K562 (cell line): Measurements from ENCODE around the gene MIDN. TPM values are rescaled to one million over a fixed set of nuclear protein-coding genes. Genes with fewer than 3 reads are reported as not detected.

Experiments
- ATF2 ChIP-seq: sonication (generic); formaldehyde crosslinking; IDR thresholded peaks from 2 replicates; pipeline ENCODE4 v1.8.1; 2022; ENCODE audit warnings: missing genetic modification reagents
- BRF1 ChIP-seq: IDR thresholded peaks from 3 replicates; pipeline ENCODE4 v1.6.1; 2011; ENCODE audit warnings: borderline replicate concordance, mild to moderate bottlenecking; ENCODE audit not compliant: insufficient read length; ENCODE audit errors: extremely low read depth
- CBX2 ChIP-seq: fragments of 200-600 bp; sonication (generic); IDR thresholded peaks from one replicate; pipeline ENCODE4 v1.6.1; 2012; ENCODE audit warnings: mild to moderate bottlenecking, low read length, inconsistent platforms; ENCODE audit not compliant: insufficient read depth, poor library complexity, severe bottlenecking
- CHCHD3 ChIP-seq: fragments of 250-450 bp; sonication (Bioruptor Pico); IDR thresholded peaks from 2 replicates; pipeline ENCODE4 v2.1.2; 2022; ENCODE audit warnings: mild to moderate bottlenecking
- CREB5 ChIP-seq: fragments of 250-450 bp; sonication (Bioruptor Pico); IDR thresholded peaks from 2 replicates; pipeline ENCODE4 v1.5.0; 2020; ENCODE audit warnings: mild to moderate bottlenecking
- DACH1 ChIP-seq: fragments of 450-650 bp; IDR thresholded peaks from 2 replicates; pipeline ENCODE4 v1.6.1; 2018; ENCODE audit not compliant: partially characterized antibody
- HEY1 ChIP-seq: fragments of 250-450 bp; sonication (Bioruptor Pico); IDR thresholded peaks from 2 replicates; pipeline ENCODE4 v1.5.0; 2020; ENCODE audit warnings: mild to moderate bottlenecking, moderate library complexity, borderline replicate concordance
- HMBOX1 ChIP-seq: sonication (generic); IDR thresholded peaks from 2 replicates; pipeline ENCODE4 v1.6.1; 2016
- KLF1 ChIP-seq: fragments of 450-650 bp; IDR thresholded peaks from 2 replicates; pipeline ENCODE4 v1.6.1; 2016; ENCODE audit warnings: missing genetic modification characterization, missing compliant biosample characterization
- MITF ChIP-seq: IDR thresholded peaks from 2 replicates; pipeline ENCODE4 v1.6.1; 2014; ENCODE audit warnings: antibody characterized with exemption
- MTA1 ChIP-seq: fragments of 450-650 bp; IDR thresholded peaks from 2 replicates; pipeline ENCODE4 v1.6.1; 2017; ENCODE audit warnings: borderline replicate concordance
- NCOA2 ChIP-seq, 2 experiments: fragments of 450-650 bp; IDR thresholded peaks; 2 replicates each; pipeline ENCODE4 v1.6.1; 2018; ENCODE audit warnings: mild to moderate bottlenecking in 2 of 2, moderate library complexity in 1 of 2; ENCODE audit not compliant: partially characterized antibody in 2 of 2
- NKRF ChIP-seq: fragments of 450-650 bp; IDR thresholded peaks from 2 replicates; pipeline ENCODE4 v1.6.1; 2016; ENCODE audit warnings: borderline replicate concordance
- PHF20 ChIP-seq: fragments of 450-650 bp; IDR thresholded peaks from 2 replicates; pipeline ENCODE4 v1.6.1; 2018; ENCODE audit not compliant: partially characterized antibody
- RAD51 ChIP-seq: fragments of 450-650 bp; IDR thresholded peaks from 2 replicates; pipeline ENCODE4 v1.7.1; 2016; ENCODE audit warnings: low read depth, mild to moderate bottlenecking, borderline replicate concordance
- RBFOX2 ChIP-seq: fragments of 200-400 bp; formaldehyde crosslinking; IDR thresholded peaks from 2 replicates; pipeline ENCODE4 v1.6.1; 2017; ENCODE audit warnings: low read depth, mild to moderate bottlenecking, low read length, moderate library complexity
- SIN3B ChIP-seq: fragments of 450-650 bp; IDR thresholded peaks from 2 replicates; pipeline ENCODE4 v1.6.1; 2017; ENCODE audit warnings: low read depth, mild to moderate bottlenecking, moderate library complexity
- ZNF444 ChIP-seq: fragments of 250-450 bp; sonication (Bioruptor Pico); IDR thresholded peaks from 2 replicates; pipeline ENCODE4 v1.4.0; 2020; ENCODE audit warnings: mild to moderate bottlenecking, moderate library complexity
- ZNF668 ChIP-seq: fragments of 250-450 bp; sonication (Bioruptor Pico); IDR thresholded peaks from 2 replicates; pipeline ENCODE4 v1.8.0; 2022; ENCODE audit warnings: mild to moderate bottlenecking, inconsistent platforms
- ZNF699 ChIP-seq: fragments of 250-450 bp; sonication (Bioruptor Pico); IDR thresholded peaks from 2 replicates; pipeline ENCODE4 v1.8.0; 2021; ENCODE audit warnings: mild to moderate bottlenecking, moderate library complexity; ENCODE audit not compliant: insufficient replicate concordance
- ZNF766 ChIP-seq: fragments of 200-800 bp; sonication (Bioruptor generic); conservative IDR thresholded peaks from 2 replicates; pipeline ENCODE4 v1.6.1; 2016; ENCODE audit warnings: missing genetic modification characterization, missing compliant biosample characterization
- polyA plus RNA-seq, 8 experiments: library from polyadenylated mRNA; depleted of rRNA in 4 of 8; stranded (reverse) in 5 of 8; unstranded in 3 of 8; fragments of >200 nt; fragmentation: Nextera tagmentation in 2 of 8; fragmentation: Illumina TruSeq in 1 of 8; extraction: Ambion mirVana in 2 of 8; extraction: Trizol in 1 of 8; gene quantifications; 2 replicates each; pipeline versions ENCODE4 v1.2.1 to v1.2.3, GENCODE V29; 2011 to 2014; ENCODE audit warnings: inconsistent platforms in 1 of 8, missing spikeins in 1 of 8
- total RNA-seq, 7 experiments: library from RNA; depleted of rRNA in 6 of 7; stranded (reverse); fragments of >200 nt in 6 of 7; fragmentation: Illumina TruSeq in 2 of 7; extraction: Trizol in 2 of 7; gene quantifications; 2 replicates each; pipeline versions ENCODE4 v1.2.1 to v1.2.3, GENCODE V29; 2011 to 2021; ENCODE audit warnings: low replicate concordance in 1 of 7

MIDN gene
- total and polyA plus RNA-seq, 9 of the 15 experiments (the other 6 are each of a cell fraction or from before 2014, with no cell fraction given) = 0.17 to 120 (median 10.1) TPM

GRCh38 chr19:1273263-1274041 lies 25.1 kb downstream of the MIDN start (continued):
- TF ChIP-seq CHCHD3 (CRISPR knock-in tag) (no peak), NCOA2 (IDR thresholded peaks at IDR 0.05; ENCODE audit: partially characterized antibody in 2 of 2) (no peak), MITF (no peak), RBFOX2 (peak; percentile 54), BRF1 (no peak), HMBOX1 (no peak), DACH1 (no peak), CBX2 (no peak), CREB5 (CRISPR knock-in tag) (no peak), PHF20 (no peak), ATF2 (CRISPR knock-in tag) (no peak), HEY1 (CRISPR knock-in tag) (no peak), KLF1 (tag) (no peak), ZNF699 (CRISPR knock-in tag) (no peak), MTA1 (no peak), ZNF444 (CRISPR knock-in tag) (no peak), ZNF668 (CRISPR knock-in tag) (no peak), SIN3B (no peak), NKRF (no peak; the same call in 1 of the 2 replicates), ZNF766 (CRISPR knock-in tag) (no peak), RAD51 (peak; percentile 24; the same call in 1 of the 2 replicates)
